ENCODE results near the gene ACTN3. TPM values are rescaled to one million over a fixed set of nuclear protein-coding genes. Genes with fewer than 3 reads are reported as not detected.

ACTN3 gene
- polyA plus RNA-seq, 1 donor from 2014 or later, result not detected

GRCh38 chr11:66510990-66511339 is 35.7 kb upstream of the ACTN3 start:
- peak overlapping the region; percentile 97 for H3K4me3 ChIP-seq (ENCODE audit: low read length)
- H3K9me2 ChIP-seq (ENCODE audit: insufficient read depth, low read length), result no peaks in the 10 kb centered on the region
- TF ChIP-seq SMC3 (conservative IDR thresholded peaks at IDR 0.05; ENCODE audit: poor library complexity) (no peak), MXI1 (conservative IDR thresholded peaks at IDR 0.05; ENCODE audit: poor library complexity, severe bottlenecking) (no peak), EZH2 (IDR thresholded peaks at IDR 0.05; ENCODE audit: borderline replicate concordance, insufficient read depth, low read length, poor library complexity, severe bottlenecking) (no peak), TAF1 (IDR thresholded peaks at IDR 0.05; ENCODE audit: low read depth) (no peak), EP300 (conservative IDR thresholded peaks at IDR 0.05; ENCODE audit: poor library complexity, severe bottlenecking) (no peak), RAD21 (conservative IDR thresholded peaks at IDR 0.05) (no peak), REST (IDR thresholded peaks at IDR 0.05; ENCODE audit: borderline replicate concordance) (no peak), CTCF (IDR thresholded peaks at IDR 0.05; ENCODE audit: poor library complexity, severe bottlenecking) (no peak), POLR2AphosphoS5 (IDR thresholded peaks at IDR 0.05) (no peak)
- no peaks in the 10 kb centered on the region for H3K36me3 ChIP-seq (ENCODE audit: insufficient read depth, low read length)
- peak overlapping the region; percentile 85 for H3K27ac ChIP-seq (ENCODE audit: low read length)
- H3F3A ChIP-seq (ENCODE audit: insufficient read depth, low read length, poor library complexity, severe bottlenecking), result no peaks in the 10 kb centered on the region
- H3K4me2 ChIP-seq (ENCODE audit: low read length), result peak overlapping the region; percentile 100
- H3K27me3 ChIP-seq (ENCODE audit: insufficient read depth, low read depth, low read length), result no peaks in the 10 kb centered on the region
- peak overlapping the region; percentile 62 for H2AFZ ChIP-seq (ENCODE audit: low read depth, low read length)
- H3K9ac ChIP-seq (ENCODE audit: low read length), result peak overlapping the region; percentile 85
- no peaks in the 10 kb centered on the region for H4K20me1 ChIP-seq (ENCODE audit: insufficient read depth)
- H3K9me3 ChIP-seq (ENCODE audit: low read length), result no peaks in the 10 kb centered on the region
- peaks cover 17% of the 10 kb centered on the region for H3K79me2 ChIP-seq (replicated peaks; ENCODE audit: insufficient read depth, low read length)

- Histone ChIP-seq H3K4me3 (ENCODE audit: low read length) (no peak overlapping the region), H3K4me2 (ENCODE audit: low read length) (no peak overlapping the region), H3K36me3 (ENCODE audit: insufficient read depth, low read length) (no peaks in the 10 kb centered on the region), H3F3A (ENCODE audit: insufficient read depth, low read length, poor library complexity, severe bottlenecking) (no peaks in the 10 kb centered on the region), H3K9ac (ENCODE audit: low read length) (no peak overlapping the region), H3K27me3 (ENCODE audit: insufficient read depth, low read depth, low read length) (no peaks in the 10 kb centered on the region), H3K27ac (ENCODE audit: low read length) (no peak overlapping the region), H3K79me2 (replicated peaks; ENCODE audit: insufficient read depth, low read length) (no peaks in the 10 kb centered on the region), H2AFZ (ENCODE audit: low read depth, low read length) (no peak overlapping the region), H4K20me1 (ENCODE audit: insufficient read depth) (no peaks in the 10 kb centered on the region), H3K9me3 (ENCODE audit: low read length) (no peaks in the 10 kb centered on the region), H3K9me2 (ENCODE audit: insufficient read depth, low read length) (no peaks in the 10 kb centered on the region)
- no peak for TF ChIP-seq CTCF (IDR thresholded peaks at IDR 0.05; ENCODE audit: poor library complexity, severe bottlenecking)
- TF ChIP-seq POLR2AphosphoS5 (IDR thresholded peaks at IDR 0.05), result no peak
- no peak for TF ChIP-seq EZH2 (IDR thresholded peaks at IDR 0.05; ENCODE audit: borderline replicate concordance, insufficient read depth, low read length, poor library complexity, severe bottlenecking)
- TF ChIP-seq TAF1 (IDR thresholded peaks at IDR 0.05; ENCODE audit: low read depth), result no peak
- TF ChIP-seq RAD21 (conservative IDR thresholded peaks at IDR 0.05), result no peak
- no peak for TF ChIP-seq REST (IDR thresholded peaks at IDR 0.05; ENCODE audit: borderline replicate concordance)
- TF ChIP-seq EP300 (conservative IDR thresholded peaks at IDR 0.05; ENCODE audit: poor library complexity, severe bottlenecking), result no peak
- no peak for TF ChIP-seq SMC3 (conservative IDR thresholded peaks at IDR 0.05; ENCODE audit: poor library complexity)
- TF ChIP-seq MXI1 (conservative IDR thresholded peaks at IDR 0.05; ENCODE audit: poor library complexity, severe bottlenecking), result no peak
Observed at GRCh38 chr11:66523611-66524010, 23.1 kb upstream of the ACTN3 start.

All from neural cell (in vitro differentiated cells).